Endothelial cell (in vitro differentiated cells): ENCODE results near the gene PLCB1. TPM values are rescaled to one million over a fixed set of nuclear protein-coding genes. Genes with fewer than 3 reads are reported as not detected.

Source experiments
- DNase-seq: peaks from one replicate; pipeline ENCODE4 v3.0.0; 2021; ENCODE audit warnings: low spot score
- H3K27ac Mint-ChIP-seq: one replicate; pipeline ENCODE4 v1.8.0; 2021; ENCODE audit warnings: mixed read lengths, inconsistent platforms; ENCODE audit not compliant: unreplicated experiment
- H3K27me3 Mint-ChIP-seq: one replicate; pipeline ENCODE4 v1.8.0; 2021; ENCODE audit warnings: mild to moderate bottlenecking, moderate library complexity, mixed read lengths, inconsistent platforms; ENCODE audit not compliant: unreplicated experiment
- H3K36me3 Mint-ChIP-seq: one replicate; pipeline ENCODE4 v1.8.0; 2021; ENCODE audit warnings: mild to moderate bottlenecking, low read depth, mixed read lengths, inconsistent platforms; ENCODE audit not compliant: unreplicated experiment
- H3K4me1 Mint-ChIP-seq: one replicate; pipeline ENCODE4 v1.8.0; 2021; ENCODE audit warnings: mild to moderate bottlenecking, mixed read lengths, inconsistent platforms; ENCODE audit not compliant: unreplicated experiment
- H3K4me3 Mint-ChIP-seq: one replicate; pipeline ENCODE4 v1.8.0; 2021; ENCODE audit warnings: mild to moderate bottlenecking, mixed read lengths, inconsistent platforms; ENCODE audit not compliant: unreplicated experiment
- H3K9me3 Mint-ChIP-seq: one replicate; pipeline ENCODE4 v1.8.0; 2021; ENCODE audit warnings: mixed read lengths, inconsistent platforms; ENCODE audit not compliant: unreplicated experiment
- total RNA-seq: library from RNA; stranded (reverse); fragmentation: NEBNext Ultra II Directional; extraction: Animal tissue kit (Norgen Biotek cat#: 25700); gene quantifications from one replicate; pipeline ENCODE4 v1.2.1, GENCODE V29; 2021; ENCODE audit not compliant: unreplicated experiment
- TF ChIP-seq, protein P1 (sequence below): fragments of 200-600 bp; sonication (generic); IDR thresholded peaks from one replicate; pipeline ENCODE4 v1.5.0; 2021; ENCODE audit warnings: antibody characterized with exemption; ENCODE audit not compliant: unreplicated experiment

PLCB1 gene
- total RNA-seq, 1 donor from 2014 or later: 8.1 TPM

DNA sequence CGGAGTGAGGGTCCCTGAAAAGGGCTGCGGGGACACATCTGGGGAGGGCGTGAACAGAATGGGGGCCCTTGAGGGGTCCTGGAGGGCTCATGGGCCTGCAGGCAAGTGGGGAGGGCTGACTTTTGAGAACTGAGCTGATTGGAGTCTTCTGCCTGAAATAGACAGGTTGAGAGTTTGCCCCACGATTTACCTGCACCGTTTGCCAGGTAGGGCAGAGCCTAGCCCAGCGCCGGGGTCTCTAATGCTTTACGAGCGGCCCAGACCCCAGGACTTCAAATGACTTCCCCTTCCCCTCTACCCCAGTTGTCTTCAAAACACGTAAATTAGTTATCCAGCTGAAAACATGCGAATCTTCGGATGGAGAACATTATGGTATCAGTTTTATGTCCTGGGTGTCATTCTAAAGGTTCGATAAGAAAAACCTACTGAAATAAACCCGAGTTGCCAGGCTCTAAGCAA lies 1.3 kb downstream of the PLCB1 start:
- Mint-ChIP-seq H3K27ac (no peak overlapping the region), H3K4me1 (no peaks in the 10 kb centered on the region), H3K9me3 (no peaks in the 10 kb centered on the region), H3K27me3 (peaks cover 3% of the 10 kb centered on the region), H3K4me3 (peak overlapping the region; percentile 72), H3K36me3 (no peaks in the 10 kb centered on the region)
- DNase-seq: no peak
- TF ChIP-seq, protein P1, sequence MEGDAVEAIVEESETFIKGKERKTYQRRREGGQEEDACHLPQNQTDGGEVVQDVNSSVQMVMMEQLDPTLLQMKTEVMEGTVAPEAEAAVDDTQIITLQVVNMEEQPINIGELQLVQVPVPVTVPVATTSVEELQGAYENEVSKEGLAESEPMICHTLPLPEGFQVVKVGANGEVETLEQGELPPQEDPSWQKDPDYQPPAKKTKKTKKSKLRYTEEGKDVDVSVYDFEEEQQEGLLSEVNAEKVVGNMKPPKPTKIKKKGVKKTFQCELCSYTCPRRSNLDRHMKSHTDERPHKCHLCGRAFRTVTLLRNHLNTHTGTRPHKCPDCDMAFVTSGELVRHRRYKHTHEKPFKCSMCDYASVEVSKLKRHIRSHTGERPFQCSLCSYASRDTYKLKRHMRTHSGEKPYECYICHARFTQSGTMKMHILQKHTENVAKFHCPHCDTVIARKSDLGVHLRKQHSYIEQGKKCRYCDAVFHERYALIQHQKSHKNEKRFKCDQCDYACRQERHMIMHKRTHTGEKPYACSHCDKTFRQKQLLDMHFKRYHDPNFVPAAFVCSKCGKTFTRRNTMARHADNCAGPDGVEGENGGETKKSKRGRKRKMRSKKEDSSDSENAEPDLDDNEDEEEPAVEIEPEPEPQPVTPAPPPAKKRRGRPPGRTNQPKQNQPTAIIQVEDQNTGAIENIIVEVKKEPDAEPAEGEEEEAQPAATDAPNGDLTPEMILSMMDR: no peak

DNA sequence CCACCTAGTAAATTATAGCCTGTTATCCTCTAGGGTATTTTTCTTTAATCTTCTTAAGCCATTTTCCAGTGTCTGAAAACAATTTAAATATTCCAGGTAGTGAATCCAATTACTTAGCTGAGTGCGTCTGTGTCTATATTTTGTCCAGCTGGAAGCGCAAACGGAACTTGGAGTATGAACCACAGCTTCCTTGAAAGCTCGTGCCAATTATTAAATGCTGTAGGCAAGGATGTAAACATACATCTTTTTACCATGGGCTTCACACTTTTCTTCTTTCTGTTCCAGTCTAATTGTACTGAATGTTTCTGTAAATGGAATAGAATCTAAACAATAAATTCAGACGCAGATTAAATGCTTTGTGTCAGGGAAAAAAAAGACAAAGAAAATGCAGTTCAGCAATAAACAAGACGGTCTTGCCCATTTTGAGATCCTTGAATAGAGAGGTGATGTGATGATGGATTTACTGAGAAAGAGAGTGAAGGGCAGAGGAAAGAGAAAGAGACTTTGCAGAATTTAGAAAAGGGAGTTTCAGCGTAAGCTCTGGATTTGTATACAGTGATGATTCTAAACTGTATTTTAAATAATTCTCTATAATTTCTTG lies 1.9 kb downstream of the PLCB1 start:
- TF ChIP-seq, protein P1: no peak
- Mint-ChIP-seq H3K27ac (no peak overlapping the region), H3K4me3 (no peak overlapping the region), H3K36me3 (no peaks in the 10 kb centered on the region), H3K27me3 (peaks cover 3% of the 10 kb centered on the region), H3K4me1 (no peaks in the 10 kb centered on the region), H3K9me3 (no peaks in the 10 kb centered on the region)
- no peak for DNase-seq

DNA sequence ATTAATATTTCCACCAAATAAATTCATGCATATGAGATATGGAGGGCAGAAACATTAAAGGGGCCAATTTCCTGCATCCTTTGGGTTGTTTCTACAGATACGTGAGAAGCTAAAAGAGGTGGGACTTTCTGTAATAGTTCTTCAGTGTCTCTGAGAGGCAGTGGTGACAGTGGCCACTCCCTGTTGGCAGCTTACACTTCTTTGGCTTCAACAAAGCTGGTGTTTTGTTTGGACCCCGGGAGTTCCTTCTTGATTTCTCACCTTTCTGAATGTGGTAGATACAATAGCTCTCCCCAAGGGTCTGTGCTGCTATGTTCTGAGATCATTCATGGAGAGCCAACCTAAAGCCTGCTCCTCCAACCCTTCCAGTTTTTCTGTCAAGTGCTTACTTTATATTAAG lies 7.8 kb downstream of the PLCB1 start:
- TF ChIP-seq, protein P1: no peak
- Mint-ChIP-seq H3K4me1 (peaks cover 11% of the 10 kb centered on the region), H3K4me3 (no peak overlapping the region), H3K27me3 (no peaks in the 10 kb centered on the region), H3K27ac (no peak overlapping the region), H3K36me3 (no peaks in the 10 kb centered on the region), H3K9me3 (no peaks in the 10 kb centered on the region)
- no peak for DNase-seq

DNA sequence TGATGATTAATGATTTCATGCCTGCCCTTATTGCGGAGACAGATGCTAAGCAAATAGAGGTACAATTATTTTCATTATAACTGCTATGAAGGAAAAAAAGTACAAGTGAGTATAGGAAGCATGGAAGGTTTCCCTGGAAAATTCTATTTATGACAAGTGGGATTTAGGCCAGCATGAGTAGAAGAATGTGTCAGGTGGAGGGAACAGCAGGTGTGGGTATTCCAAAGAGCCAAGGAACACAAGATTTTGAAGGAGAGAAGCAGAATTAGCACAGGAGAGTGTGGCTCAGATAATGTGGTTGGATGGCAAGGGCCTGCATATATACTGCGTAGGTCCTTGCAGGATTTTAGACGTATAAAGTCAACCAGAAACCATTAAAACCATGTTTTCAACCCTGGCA lies 11.4 kb downstream of the PLCB1 start:
- peaks cover 1% of the 10 kb centered on the region for H3K27me3 Mint-ChIP-seq
- no peak overlapping the region for H3K27ac Mint-ChIP-seq
- no peaks in the 10 kb centered on the region for H3K9me3 Mint-ChIP-seq
- peaks cover 15% of the 10 kb centered on the region for H3K4me1 Mint-ChIP-seq
- no peaks in the 10 kb centered on the region for H3K36me3 Mint-ChIP-seq
- no peak overlapping the region for H3K4me3 Mint-ChIP-seq
- no peak for DNase-seq
- TF ChIP-seq, protein P1: no peak
